Erythroblast (primary cell): ENCODE measurements around the gene WSB2.
A peak's percentile ranks its signal among the peaks of the same experiment; 100 is the strongest.

Experiments
- DNase-seq, 2 experiments: peaks; one replicate each; lab custom pipeline; 2025; lab: John Stamatoyannopoulos, UW
- GATA1 ChIP-seq: IDR thresholded peaks from 2 replicates; pipeline ENCODE4 v1.6.1; 2011; ENCODE audit warnings: low read depth, mild to moderate bottlenecking, control low read depth, low read length, moderate library complexity
- POLR2A ChIP-seq: IDR thresholded peaks from 2 replicates; pipeline ENCODE4 v1.6.1; 2011; ENCODE audit warnings: mild to moderate bottlenecking, low read length

The WSB2 gene

GRCh38 chr12:118055865-118056773 lies 4.9 kb downstream of the WSB2 start:
- no peak for DNase-seq

GRCh38 chr12:118055144-118055557 lies 5.8 kb downstream of the WSB2 start:
- no peak for TF ChIP-seq POLR2A
- no peak for TF ChIP-seq GATA1
- DNase-seq: peak; percentile 84 to 88

More at GRCh38 chr12:118055865-118056773, 4.9 kb downstream of the WSB2 start:
- TF ChIP-seq POLR2A: peak; percentile 14
- TF ChIP-seq GATA1: no peak

GRCh38 chr12:118053071-118053985 lies 7.7 kb downstream of the WSB2 start:
- DNase-seq: no peak
- TF ChIP-seq GATA1: no peak
- TF ChIP-seq POLR2A: no peak

- no peak for TF ChIP-seq POLR2A
- no peak for TF ChIP-seq GATA1
- no peak for DNase-seq
Observed at GRCh38 chr12:118052324-118053070, 8.5 kb downstream of the WSB2 start.

GRCh38 chr12:118050972-118051910 lies 9.7 kb downstream of the WSB2 start:
- no peak for DNase-seq
- no peak for TF ChIP-seq POLR2A
- no peak for TF ChIP-seq GATA1

GRCh38 chr12:118046430-118046829 lies 14.5 kb downstream of the WSB2 start:
- no peak for DNase-seq
- TF ChIP-seq POLR2A: no peak
- TF ChIP-seq GATA1: no peak

GRCh38 chr12:118044577-118044976 lies 16.4 kb downstream of the WSB2 start:
- DNase-seq: no peak
- TF ChIP-seq POLR2A (no peak), GATA1 (no peak)

GRCh38 chr12:118044075-118044474 lies 16.9 kb downstream of the WSB2 start:
- DNase-seq: no peak
- TF ChIP-seq GATA1: no peak
- no peak for TF ChIP-seq POLR2A

GRCh38 chr12:118042091-118042490 lies 18.9 kb downstream of the WSB2 start:
- TF ChIP-seq GATA1: no peak

GRCh38 chr12:118038137-118038536 lies 22.8 kb downstream of the WSB2 start:
- no peak for DNase-seq
- no peak for TF ChIP-seq GATA1
- no peak for TF ChIP-seq POLR2A

More at GRCh38 chr12:118042091-118042490, 18.9 kb downstream of the WSB2 start:
- no peak for DNase-seq

GRCh38 chr12:118036672-118037411 lies 24.1 kb downstream of the WSB2 start:
- DNase-seq: no peak
- TF ChIP-seq GATA1 (no peak), POLR2A (no peak)
